Measurements from ENCODE around the gene DOCK2.

GRCh38 chr5:169657127-169657526 is 20.1 kb downstream of the DOCK2 start:
- TF ChIP-seq CTCF (IDR thresholded peaks at IDR 0.05): no peak
- TF ChIP-seq STAT6 (CRISPR knock-in tag; conservative IDR thresholded peaks at IDR 0.05; ENCODE audit: low read depth): no peak
- TF ChIP-seq USF2 (CRISPR knock-in tag; IDR thresholded peaks at IDR 0.05): no peak
- TF ChIP-seq ZNF121 (CRISPR knock-in tag; IDR thresholded peaks at IDR 0.05): no peak
- TF ChIP-seq ATF2 (CRISPR knock-in tag; IDR thresholded peaks at IDR 0.05; ENCODE audit: borderline replicate concordance, low read depth): no peak
- no peak for TF ChIP-seq FOXK1 (CRISPR knock-in tag; IDR thresholded peaks at IDR 0.05)
- TF ChIP-seq TP53 (CRISPR knock-in tag; IDR thresholded peaks at IDR 0.05): no peak

Measured in WTC11 (cell line).